ENCODE data around the gene TBRG1.
"Not testable (repeated sequence)": the region's sequence is repeated elsewhere in the genome, so short reads cannot be mapped to it uniquely, and the experiment has no call there.

TBRG1 gene

GRCh38 chr11:124622531-124623451 is at the start of gene TBRG1:
TSS of gene TBRG1 (plus strand) at chr11:124622864. CDS start at chr11:124623084, 220 bp downstream.
- DNase-seq (ENCODE audit: low spot score) = peak; percentile 90

GRCh38 chr11:124577716-124578427 is 44.8 kb upstream of the TBRG1 start:
- no peak for DNase-seq (ENCODE audit: low spot score)

GRCh38 chr11:124578761-124579160 is 43.9 kb upstream of the TBRG1 start:
- DNase-seq (ENCODE audit: low spot score) = no peak

- no peak for DNase-seq (ENCODE audit: low spot score)
Observed at GRCh38 chr11:124581817-124582216, 40.8 kb upstream of the TBRG1 start.

GRCh38 chr11:124582565-124582964 is 40.1 kb upstream of the TBRG1 start:
- no peak for DNase-seq (ENCODE audit: low spot score)

GRCh38 chr11:124583781-124584180 is 38.9 kb upstream of the TBRG1 start:
- no peak for DNase-seq (ENCODE audit: low spot score)

GRCh38 chr11:124584681-124585372 is 37.8 kb upstream of the TBRG1 start:
- DNase-seq (ENCODE audit: low spot score) = no peak

- peak; percentile 65 for DNase-seq (ENCODE audit: low spot score)
Observed at GRCh38 chr11:124586238-124586860, 36.3 kb upstream of the TBRG1 start.

- DNase-seq (ENCODE audit: low spot score) = no peak
Observed at GRCh38 chr11:124591430-124591829, 31.2 kb upstream of the TBRG1 start.

GRCh38 chr11:124592627-124593026 is 30.0 kb upstream of the TBRG1 start:
- no peak for DNase-seq (ENCODE audit: low spot score)

- no peak for DNase-seq (ENCODE audit: low spot score)
Observed at GRCh38 chr11:124595302-124595701, 27.4 kb upstream of the TBRG1 start.

GRCh38 chr11:124597626-124598025 is 25.0 kb upstream of the TBRG1 start:
- no peak for DNase-seq (ENCODE audit: low spot score)

GRCh38 chr11:124600621-124601320 is 21.9 kb upstream of the TBRG1 start:
- no peak for DNase-seq (ENCODE audit: low spot score)

- DNase-seq (ENCODE audit: low spot score) = peak; percentile 85
Observed at GRCh38 chr11:124602193-124602592, 20.5 kb upstream of the TBRG1 start.

GRCh38 chr11:124602723-124603122 is 19.9 kb upstream of the TBRG1 start:
- not testable (repeated sequence) for DNase-seq (ENCODE audit: low spot score)

- no peak for DNase-seq (ENCODE audit: low spot score)
Observed at GRCh38 chr11:124605719-124606118, 16.9 kb upstream of the TBRG1 start.

- peak; percentile 58 for DNase-seq (ENCODE audit: low spot score)
Observed at GRCh38 chr11:124608147-124608546, 14.5 kb upstream of the TBRG1 start.

GRCh38 chr11:124610295-124610694 is 12.4 kb upstream of the TBRG1 start:
- DNase-seq (ENCODE audit: low spot score) = no peak

- DNase-seq (ENCODE audit: low spot score) = no peak
Observed at GRCh38 chr11:124611064-124611463, 11.6 kb upstream of the TBRG1 start, which contains the start of gene PANX3. TSS of gene PANX3 (plus strand) at chr11:124611428. CDS start at chr11:124611557, 129 bp downstream.

GRCh38 chr11:124612045-124612444 is 10.6 kb upstream of the TBRG1 start:
- DNase-seq (ENCODE audit: low spot score) = no peak

- DNase-seq (ENCODE audit: low spot score) = no peak
Observed at GRCh38 chr11:124612567-124613246, 10.0 kb upstream of the TBRG1 start.
